Upper lobe of left lung (tissue), 4 donors: ENCODE measurements around the gene DRD5.

Experiments used
- CTCF ChIP-seq, 6 experiments: fragments of 450-650 bp in 4 of 6; fragments of 200-600 bp in 2 of 6; sonication (generic) in 2 of 6; IDR thresholded peaks; one replicate each; pipeline ENCODE4 v1.5.1; 2016 to 2019; ENCODE audit warnings: antibody characterized with exemption in 6 of 6
- EP300 ChIP-seq, 4 donors: sonication (generic); formaldehyde crosslinking; IDR thresholded peaks; one replicate each; pipeline ENCODE4 v1.5.1; 2017; ENCODE audit warnings: antibody characterized with exemption in 4 of 4, control low read depth in 2 of 4
- POLR2A ChIP-seq, 4 donors: fragments of 450-650 bp; IDR thresholded peaks; one replicate each; pipeline ENCODE4 v1.5.1; 2016 to 2017; ENCODE audit warnings: antibody characterized with exemption in 4 of 4, mild to moderate bottlenecking in 2 of 4

- TF ChIP-seq CTCF (IDR thresholded peaks at IDR 0.05) (no peak), POLR2A (IDR thresholded peaks at IDR 0.05) (no peak), EP300 (IDR thresholded peaks at IDR 0.05) (no peak)
These were observed 35.7 kb upstream of the DRD5 start for GRCh38 chr4:9745782-9746181.
